ENCODE measurements around the gene MRPL57.

The MRPL57 gene

GRCh38 chr13:21221268-21221667 is 44.8 kb downstream of the MRPL57 start:
- Histone ChIP-seq H3K9me3 (ENCODE audit: control insufficient read depth, insufficient read depth, low read depth, low read length) (no peaks in the 10 kb centered on the region), H3K27ac (ENCODE audit: extremely low read depth, low read depth, low read length) (no peak overlapping the region), H3K4me1 (ENCODE audit: control insufficient read depth, insufficient read depth, low read length) (no peaks in the 10 kb centered on the region), H3K36me3 (ENCODE audit: control insufficient read depth in 2 of 2, insufficient read depth in 1 of 2, low read length in 2 of 2) (no peaks in the 10 kb centered on the region), H3K4me3 (ENCODE audit: low read depth, low read length) (no peak overlapping the region)
- POLR2A ChIA-PET = no interaction called here
- TF ChIP-seq ZBTB17 (tag by site-specific recombination; IDR thresholded peaks at IDR 0.05) (no peak), ZNF366 (tag by site-specific recombination; conservative IDR thresholded peaks at IDR 0.05) (no peak), INSM2 (tag by site-specific recombination; IDR thresholded peaks at IDR 0.05) (no peak), ZNF2 (tag by site-specific recombination; IDR thresholded peaks at IDR 0.05) (no peak), AEBP2 (tag by site-specific recombination; IDR thresholded peaks at IDR 0.05; ENCODE audit: borderline replicate concordance) (no peak), SETDB1 (IDR thresholded peaks at IDR 0.05; ENCODE audit: insufficient read length, low read length) (peak; percentile 67), ZBTB6 (tag by site-specific recombination; IDR thresholded peaks at IDR 0.05) (no peak)
- CTCF ChIA-PET = interaction anchor here (0.6 kb wide), 1 partner anchor 670 kb away, joined by 3 read pairs; no protein-coding TSS in a partner anchor

GRCh38 chr13:21225082-21225481 is 48.6 kb downstream of the MRPL57 start:
- no peaks in the 10 kb centered on the region for H3K36me3 ChIP-seq (ENCODE audit: control insufficient read depth in 2 of 2, insufficient read depth in 1 of 2, low read length in 2 of 2)
- H3K4me3 ChIP-seq (ENCODE audit: low read depth, low read length) = no peak overlapping the region
- ChIA-PET CTCF (no interaction called here), POLR2A (no interaction called here)
- TF ChIP-seq ZNF645 (tag by site-specific recombination; IDR thresholded peaks at IDR 0.05) = no peak
- TF ChIP-seq EGR2 (tag by site-specific recombination; IDR thresholded peaks at IDR 0.05; ENCODE audit: low read depth) = no peak
- TF ChIP-seq ZNF677 (tag by site-specific recombination; IDR thresholded peaks at IDR 0.05) = no peak
- no peak for TF ChIP-seq ZEB2 (tag by site-specific recombination; IDR thresholded peaks at IDR 0.05)
- no peak for TF ChIP-seq PATZ1 (tag by site-specific recombination; IDR thresholded peaks at IDR 0.05)
- no peak for TF ChIP-seq ZNF26 (tag by site-specific recombination; IDR thresholded peaks at IDR 0.05)
- TF ChIP-seq GLI2 (tag by site-specific recombination; IDR thresholded peaks at IDR 0.05; ENCODE audit: borderline replicate concordance, low read depth) = no peak
- no peak for TF ChIP-seq ZNF76 (tag by site-specific recombination; IDR thresholded peaks at IDR 0.05; ENCODE audit: borderline replicate concordance, low read depth)
- no peak for TF ChIP-seq PRDM1 (tag by site-specific recombination; IDR thresholded peaks at IDR 0.05)
- no peaks in the 10 kb centered on the region for H3K4me1 ChIP-seq (ENCODE audit: control insufficient read depth, insufficient read depth, low read length)
- no peak overlapping the region for H3K27ac ChIP-seq (ENCODE audit: extremely low read depth, low read depth, low read length)
- H3K9me3 ChIP-seq (ENCODE audit: control insufficient read depth, insufficient read depth, low read depth, low read length) = no peaks in the 10 kb centered on the region
